Stimulated activated CD4-positive, alpha-beta T cell treated with anti-CD3 and anti-CD28 coated beads, Interleukin-4, amount 100 ng/mL, for 4 hours (primary cell): ENCODE results near the gene NECAP2.
A peak's percentile ranks its signal among the peaks of the same experiment; 100 is the strongest.
"Not testable (repeated sequence)": the region's sequence is repeated elsewhere in the genome, so short reads cannot be mapped to it uniquely, and the experiment has no call there.

Experiments used
- DNase-seq, 2 experiments: peaks; one replicate each; pipeline ENCODE4 v3.0.0-alpha.2; 2020

NECAP2 gene

DNA sequence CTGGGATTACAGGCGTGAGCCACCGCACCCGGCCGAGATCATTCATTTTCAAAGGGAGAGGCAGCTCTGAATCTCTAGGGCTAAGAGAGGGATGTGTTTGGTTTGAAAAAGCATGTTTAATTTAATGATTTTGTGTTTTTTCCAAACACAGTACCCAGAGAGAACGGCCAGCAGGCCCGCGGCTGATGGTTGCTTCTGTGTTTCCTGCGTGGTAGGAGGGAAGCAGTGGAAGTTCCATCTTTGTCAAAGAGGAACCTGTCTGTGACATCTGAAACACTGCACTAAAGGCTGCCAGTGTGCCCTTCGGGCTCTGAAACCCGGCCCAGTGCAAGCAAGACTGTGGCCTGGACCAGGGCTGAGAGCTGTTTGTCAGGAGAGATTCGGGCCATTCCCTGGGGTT lies 59.9 kb downstream of the NECAP2 start:
- DNase-seq = not testable (repeated sequence)

DNA sequence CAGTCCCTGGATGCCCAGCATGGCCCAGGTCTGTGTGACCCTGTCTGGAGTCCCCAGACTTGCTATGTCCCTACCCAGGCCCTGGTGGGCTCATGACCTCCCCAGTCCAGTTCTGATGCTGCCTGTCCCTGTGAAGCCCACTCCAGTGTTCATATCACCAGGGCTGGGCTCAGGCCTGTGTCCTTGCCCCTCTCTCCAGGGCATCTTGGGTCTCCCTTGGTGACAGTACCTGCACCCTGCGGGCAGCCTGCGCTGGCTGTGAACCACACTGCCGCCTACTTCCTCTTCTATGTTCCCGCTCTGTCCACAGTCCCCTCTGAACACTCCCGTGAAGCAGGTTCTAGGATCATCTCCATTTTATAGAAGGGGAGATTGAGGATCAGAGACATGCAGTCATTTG lies 60.5 kb downstream of the NECAP2 start:
- DNase-seq = not testable (repeated sequence)

DNA sequence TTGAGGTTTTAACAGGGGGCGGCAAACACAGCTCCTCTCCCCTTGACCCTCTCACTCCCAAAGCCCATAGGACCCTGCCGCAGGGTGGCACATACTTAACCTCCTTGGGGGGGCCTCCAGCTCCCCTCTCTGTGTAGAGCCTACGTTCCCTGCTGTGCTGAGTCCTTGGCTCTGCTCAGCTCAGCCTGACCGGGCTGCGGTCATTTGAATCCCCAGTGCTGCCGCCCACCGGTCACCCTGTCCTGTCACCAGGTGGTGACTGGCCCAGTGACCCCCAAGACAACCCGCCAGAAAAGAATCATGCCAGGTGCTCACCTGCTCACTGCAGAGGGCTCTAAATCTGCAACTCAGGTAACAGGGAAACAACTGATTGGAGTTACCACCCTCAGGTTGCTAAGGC lies 60.9 kb downstream of the NECAP2 start:
- DNase-seq = not testable (repeated sequence)

DNA sequence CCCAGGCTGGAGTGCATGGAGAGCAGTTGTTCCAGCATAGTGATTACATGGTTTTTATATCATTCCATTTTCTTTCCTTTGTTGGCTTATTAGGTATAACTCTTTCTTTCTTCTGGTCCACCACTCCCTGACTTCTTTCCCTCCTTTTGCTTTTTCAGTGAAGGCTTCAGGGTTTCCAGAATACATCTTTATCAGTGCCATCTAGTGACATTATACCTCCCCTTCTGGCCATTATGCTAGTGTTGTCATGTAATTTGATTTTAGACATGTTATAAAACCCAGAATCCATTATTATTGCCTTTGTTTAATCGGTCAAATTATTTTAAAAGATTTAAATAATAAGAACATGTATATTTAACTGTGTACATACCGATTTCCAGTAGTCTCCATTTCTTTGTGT lies 63.0 kb downstream of the NECAP2 start:
- DNase-seq = no peak

DNA sequence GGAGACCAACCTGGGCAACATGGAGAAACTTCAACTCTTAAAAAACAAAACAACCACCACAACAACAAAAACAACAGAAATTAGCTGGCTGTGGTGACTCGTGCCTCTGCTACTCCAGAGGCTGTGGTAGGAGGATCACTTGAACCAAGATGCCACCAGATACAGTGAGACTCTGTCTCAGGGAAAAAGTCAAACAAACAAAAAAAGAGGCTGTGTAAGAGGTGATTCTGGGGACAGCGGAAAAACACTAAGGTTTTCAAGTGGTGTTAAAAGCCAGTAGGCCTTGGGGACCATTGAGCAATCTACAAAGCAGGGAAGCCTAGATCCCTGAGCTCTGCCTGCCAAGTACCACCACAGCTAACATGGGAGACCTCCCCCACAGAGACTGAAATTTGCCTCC lies 65.3 kb downstream of the NECAP2 start:
- DNase-seq = not testable (repeated sequence)

DNA sequence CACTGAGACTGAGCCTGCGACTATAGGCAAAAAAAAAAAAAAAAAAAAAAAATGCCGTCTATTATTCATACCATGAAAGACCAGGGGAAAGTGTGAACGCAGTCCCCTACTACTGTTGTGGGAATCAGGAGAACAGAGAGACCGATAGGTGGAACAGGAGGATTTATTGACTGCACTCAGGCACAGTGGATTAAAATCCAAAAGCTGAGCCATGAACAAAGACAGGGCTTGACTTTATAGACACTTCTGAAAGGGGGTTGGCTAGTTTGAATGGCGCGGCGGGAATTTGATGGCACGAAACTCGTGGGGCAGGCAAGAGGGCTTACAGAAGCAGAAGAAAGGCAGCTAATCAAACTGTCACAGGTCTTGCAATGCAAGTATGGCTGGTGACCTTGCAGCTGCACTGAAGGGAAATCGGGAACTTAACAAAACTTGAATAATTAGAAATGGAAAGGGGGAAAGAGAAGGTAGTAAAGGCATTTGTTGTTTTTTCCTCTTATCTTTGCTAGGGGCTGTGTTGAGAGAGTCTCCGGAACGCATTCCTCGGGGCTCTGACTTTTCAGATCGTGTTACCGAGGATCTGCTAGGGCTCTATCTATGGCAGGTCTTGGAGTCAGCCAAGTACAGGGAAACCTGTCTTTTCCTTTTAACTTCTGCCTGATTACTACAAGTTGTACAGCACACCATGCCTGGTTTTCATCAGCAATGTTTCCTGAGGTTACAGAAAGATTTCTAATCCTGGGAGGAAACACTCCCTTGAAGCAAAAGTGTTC lies 66.0 kb downstream of the NECAP2 start:
- not testable (repeated sequence) for DNase-seq

DNA sequence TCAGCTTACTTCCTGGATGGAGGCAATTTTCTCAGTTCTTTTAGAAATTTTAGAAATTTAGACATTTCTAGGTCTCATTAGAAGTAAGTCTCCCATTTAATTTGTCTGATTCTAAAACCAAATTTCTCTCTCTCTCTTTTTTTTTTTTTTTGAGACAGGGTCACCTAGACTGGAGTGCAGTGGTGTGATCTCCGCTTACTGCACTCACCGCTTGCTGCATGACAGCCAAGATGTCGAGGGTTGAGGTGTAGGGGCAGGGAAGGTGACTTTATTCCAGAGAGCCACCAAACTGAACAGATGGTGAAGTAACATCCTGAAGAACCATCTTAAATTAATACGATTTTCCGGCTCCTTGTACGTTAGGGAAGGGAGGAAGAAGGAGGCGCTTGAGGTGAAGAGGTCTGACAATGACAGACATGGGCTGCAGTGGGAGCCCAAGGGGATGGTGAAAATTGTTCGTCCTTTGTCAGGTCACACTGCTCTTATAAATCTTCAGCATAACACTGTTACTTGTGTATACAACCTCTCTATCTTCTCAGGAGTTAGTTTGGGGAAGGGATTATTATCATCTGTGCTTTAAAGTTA lies 68.4 kb downstream of the NECAP2 start:
- peak; percentile 14 to 21 for DNase-seq
